ENCODE data around the gene COL5A1.

GRCh38 chr9:134670851-134671281 lies 29.3 kb downstream of the COL5A1 start:
- TF ChIP-seq, protein P1, sequence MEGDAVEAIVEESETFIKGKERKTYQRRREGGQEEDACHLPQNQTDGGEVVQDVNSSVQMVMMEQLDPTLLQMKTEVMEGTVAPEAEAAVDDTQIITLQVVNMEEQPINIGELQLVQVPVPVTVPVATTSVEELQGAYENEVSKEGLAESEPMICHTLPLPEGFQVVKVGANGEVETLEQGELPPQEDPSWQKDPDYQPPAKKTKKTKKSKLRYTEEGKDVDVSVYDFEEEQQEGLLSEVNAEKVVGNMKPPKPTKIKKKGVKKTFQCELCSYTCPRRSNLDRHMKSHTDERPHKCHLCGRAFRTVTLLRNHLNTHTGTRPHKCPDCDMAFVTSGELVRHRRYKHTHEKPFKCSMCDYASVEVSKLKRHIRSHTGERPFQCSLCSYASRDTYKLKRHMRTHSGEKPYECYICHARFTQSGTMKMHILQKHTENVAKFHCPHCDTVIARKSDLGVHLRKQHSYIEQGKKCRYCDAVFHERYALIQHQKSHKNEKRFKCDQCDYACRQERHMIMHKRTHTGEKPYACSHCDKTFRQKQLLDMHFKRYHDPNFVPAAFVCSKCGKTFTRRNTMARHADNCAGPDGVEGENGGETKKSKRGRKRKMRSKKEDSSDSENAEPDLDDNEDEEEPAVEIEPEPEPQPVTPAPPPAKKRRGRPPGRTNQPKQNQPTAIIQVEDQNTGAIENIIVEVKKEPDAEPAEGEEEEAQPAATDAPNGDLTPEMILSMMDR (IDR thresholded peaks at IDR 0.05) = no peak
- no peak for TF ChIP-seq POLR2A (IDR thresholded peaks at IDR 0.05)

All from esophagus squamous epithelium (tissue), 4 donors.